IPS-NIHi7 (cell line): ENCODE measurements around the gene CDC14C.

Experiments used
- DNase-seq: peaks from one replicate; pipeline ENCODE4 v3.0.0; 2012; ENCODE audit warnings: mixed read lengths; ENCODE audit errors: extremely low spot score

CDC14C gene

DNA sequence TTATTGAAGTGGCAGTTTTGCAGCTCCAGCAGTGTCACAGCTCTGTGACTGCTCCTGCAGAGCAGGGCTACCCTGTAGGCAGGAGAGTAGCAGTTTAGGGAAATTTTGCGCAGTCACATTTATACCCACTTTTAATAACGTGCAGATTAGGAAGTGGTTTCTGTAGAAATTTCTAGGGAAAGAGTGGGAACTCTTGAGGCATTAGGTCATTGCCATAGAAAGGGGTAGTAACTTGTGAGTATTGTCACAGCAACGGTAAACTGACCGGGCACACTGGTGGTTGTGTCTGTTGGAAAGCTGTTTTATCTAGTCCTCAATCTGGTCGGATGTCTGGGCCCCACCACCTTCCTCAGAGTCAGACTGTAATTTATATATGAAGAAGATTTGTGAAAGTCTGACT lies 51.9 kb downstream of the CDC14C start:
- DNase-seq: no peak

DNA sequence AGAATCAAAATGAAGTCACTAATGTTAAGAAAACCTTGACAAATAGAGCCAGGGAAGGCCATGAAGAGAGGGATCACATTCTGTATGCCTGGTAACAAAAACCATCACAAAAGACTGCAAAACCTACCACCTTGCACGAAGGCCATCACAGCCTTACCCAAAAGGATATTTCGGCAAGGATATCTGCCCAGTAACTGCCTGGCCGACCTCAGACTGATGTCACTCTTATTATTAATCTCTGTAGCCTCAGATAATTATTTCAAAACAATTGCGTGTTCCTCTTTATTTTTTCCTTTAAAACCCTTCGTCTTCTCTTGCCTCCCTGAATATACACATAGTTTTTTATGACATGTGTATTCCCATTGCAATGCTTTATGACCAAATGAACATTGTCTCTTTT lies 52.5 kb downstream of the CDC14C start:
- DNase-seq: no peak
